Ishikawa (cell line): ENCODE data around the gene LRRC36.

Experiments
- CEBPB ChIP-seq: IDR thresholded peaks from 2 replicates; pipeline ENCODE4 v1.6.1; 2012
- CREB1 ChIP-seq: IDR thresholded peaks from 2 replicates; pipeline ENCODE4 v1.6.1; 2012; ENCODE audit warnings: low read depth
- EGR1 ChIP-seq: IDR thresholded peaks from 2 replicates; pipeline ENCODE4 v1.6.1; 2012
- EP300 ChIP-seq: IDR thresholded peaks from 2 replicates; pipeline ENCODE4 v1.6.1; 2012; ENCODE audit warnings: borderline replicate concordance
- FOXM1 ChIP-seq: IDR thresholded peaks from 2 replicates; pipeline ENCODE4 v1.6.1; 2012; ENCODE audit warnings: low read depth, borderline replicate concordance
- MAX ChIP-seq: IDR thresholded peaks from 2 replicates; pipeline ENCODE4 v1.6.1; 2012
- REST ChIP-seq: IDR thresholded peaks from 2 replicates; pipeline ENCODE4 v1.6.1; 2012; ENCODE audit warnings: low read depth, mild to moderate bottlenecking
- TCF12 ChIP-seq: IDR thresholded peaks from 2 replicates; pipeline ENCODE4 v1.6.1; 2012; ENCODE audit warnings: low read depth
- TEAD4 ChIP-seq: IDR thresholded peaks from 2 replicates; pipeline ENCODE4 v1.6.1; 2012
- YY1 ChIP-seq: IDR thresholded peaks from 2 replicates; pipeline ENCODE4 v1.6.1; 2012; ENCODE audit warnings: low read depth

- TF ChIP-seq YY1: no peak
- no peak for TF ChIP-seq EP300
- TF ChIP-seq CREB1: no peak
- no peak for TF ChIP-seq CEBPB
- TF ChIP-seq FOXM1: no peak
- TF ChIP-seq TCF12: no peak
- no peak for TF ChIP-seq TEAD4
- TF ChIP-seq EGR1: no peak
- no peak for TF ChIP-seq MAX
- no peak for TF ChIP-seq REST
Measured at GRCh38 chr16:67327743-67328142, 1.1 kb downstream of the LRRC36 start.
